Embryonic facial prominence (tissue), 1 donor: ENCODE results near the gene RWDD2A.

Experiments used
- DNase-seq: peaks from one replicate; pipeline ENCODE4 v3.0.0-alpha.2; 2016; ENCODE audit errors: extremely low spot score

RWDD2A gene

DNA sequence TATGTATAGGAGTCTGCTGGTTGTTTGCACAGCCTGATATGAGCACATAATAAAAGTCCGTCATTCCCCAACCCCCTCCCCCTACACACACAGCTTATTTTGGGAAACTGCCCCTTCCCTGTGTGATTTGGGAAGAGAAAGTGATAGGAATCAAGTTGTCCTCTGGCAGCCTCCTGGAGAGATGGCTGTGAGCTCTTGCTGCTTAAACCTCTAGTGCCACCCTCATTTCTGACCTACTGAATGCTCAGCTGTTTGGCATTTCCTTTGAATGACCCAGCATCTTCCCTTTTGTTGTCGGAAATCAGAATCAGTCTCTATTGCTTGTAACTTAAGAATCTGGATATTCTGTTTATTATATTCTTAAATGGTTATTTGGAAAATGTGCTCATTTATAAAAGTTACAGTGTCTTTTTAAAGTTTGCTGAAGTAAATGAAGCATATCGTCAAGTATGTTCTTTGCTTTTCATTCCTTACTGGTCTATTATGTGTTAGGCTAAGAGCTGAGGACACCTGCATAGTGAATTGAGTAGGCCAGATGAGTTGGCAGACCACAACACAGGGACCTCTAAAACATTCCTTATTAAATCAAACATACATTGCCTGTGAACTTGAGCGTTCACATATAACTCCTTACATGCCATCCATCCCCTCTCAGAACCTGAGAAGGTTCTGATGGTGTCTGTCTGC is 5.5 kb downstream of the RWDD2A start:
- no peak for DNase-seq

DNA sequence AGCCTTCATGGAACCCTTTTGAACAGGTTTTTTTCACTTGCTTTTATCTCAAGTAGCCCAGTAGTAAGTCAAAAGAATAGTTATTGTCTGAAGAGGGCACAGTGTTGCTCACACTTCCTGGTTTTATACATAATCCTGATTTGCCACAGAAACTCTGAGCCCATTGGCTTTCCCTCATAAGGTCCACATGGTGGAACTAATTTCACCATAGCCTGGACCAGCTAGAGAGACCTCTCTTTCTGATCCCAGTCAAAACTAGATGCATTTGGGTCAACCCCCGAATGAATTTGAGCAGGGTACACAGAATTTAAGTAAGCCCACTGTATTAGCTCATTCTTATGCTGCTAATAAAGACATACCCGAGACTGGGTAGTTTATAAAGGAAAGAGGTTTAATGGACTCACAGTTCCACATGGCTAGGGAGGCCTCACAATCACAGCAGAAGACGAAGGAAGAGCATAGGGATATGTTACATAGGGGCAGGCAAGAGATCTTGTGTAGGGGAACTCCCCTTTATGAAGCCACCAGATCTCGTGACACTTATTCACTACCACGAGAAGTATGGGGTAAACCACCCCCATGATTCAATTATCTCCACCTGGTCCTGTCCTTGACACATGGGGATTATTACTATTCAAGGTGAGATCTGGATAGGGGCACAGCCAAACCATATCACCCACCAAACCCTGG is 6.2 kb downstream of the RWDD2A start:
- no peak for DNase-seq

DNA sequence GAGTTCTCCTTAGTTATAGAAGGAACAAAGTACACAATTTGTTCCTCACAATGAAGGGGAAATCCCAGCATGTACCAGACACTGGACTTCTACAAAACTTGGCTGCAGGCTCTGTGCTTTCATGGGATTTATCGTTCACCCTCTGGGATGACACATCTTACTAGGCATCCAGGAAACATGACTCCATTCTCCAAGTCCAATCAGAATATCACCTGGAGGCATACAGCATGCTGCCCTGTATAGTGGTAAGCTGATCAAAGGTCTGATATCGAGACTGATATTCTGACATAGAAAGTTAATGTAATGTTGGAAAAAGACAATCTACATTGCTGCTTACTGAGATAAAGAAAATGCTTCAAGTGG is 6.7 kb downstream of the RWDD2A start:
- DNase-seq = no peak

DNA sequence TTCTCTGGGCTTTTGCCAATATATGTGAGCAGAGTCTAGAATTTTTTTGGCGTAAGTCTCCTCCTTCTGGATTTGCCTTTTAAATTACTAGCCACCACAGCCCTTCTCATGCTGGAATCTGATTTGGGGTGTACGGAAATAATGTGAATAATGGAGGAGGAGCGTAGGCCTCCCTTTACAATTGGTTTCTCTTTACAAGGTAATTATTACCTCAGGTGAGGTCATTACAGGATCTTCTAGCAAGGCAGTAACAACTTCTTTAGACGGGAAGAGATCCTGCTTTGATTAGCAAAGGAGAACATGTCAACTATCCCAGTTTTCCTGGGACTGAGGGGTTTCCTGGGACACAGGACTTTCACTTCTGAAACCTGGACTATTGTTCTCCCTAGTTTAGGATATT is 8.9 kb downstream of the RWDD2A start:
- DNase-seq = no peak

DNA sequence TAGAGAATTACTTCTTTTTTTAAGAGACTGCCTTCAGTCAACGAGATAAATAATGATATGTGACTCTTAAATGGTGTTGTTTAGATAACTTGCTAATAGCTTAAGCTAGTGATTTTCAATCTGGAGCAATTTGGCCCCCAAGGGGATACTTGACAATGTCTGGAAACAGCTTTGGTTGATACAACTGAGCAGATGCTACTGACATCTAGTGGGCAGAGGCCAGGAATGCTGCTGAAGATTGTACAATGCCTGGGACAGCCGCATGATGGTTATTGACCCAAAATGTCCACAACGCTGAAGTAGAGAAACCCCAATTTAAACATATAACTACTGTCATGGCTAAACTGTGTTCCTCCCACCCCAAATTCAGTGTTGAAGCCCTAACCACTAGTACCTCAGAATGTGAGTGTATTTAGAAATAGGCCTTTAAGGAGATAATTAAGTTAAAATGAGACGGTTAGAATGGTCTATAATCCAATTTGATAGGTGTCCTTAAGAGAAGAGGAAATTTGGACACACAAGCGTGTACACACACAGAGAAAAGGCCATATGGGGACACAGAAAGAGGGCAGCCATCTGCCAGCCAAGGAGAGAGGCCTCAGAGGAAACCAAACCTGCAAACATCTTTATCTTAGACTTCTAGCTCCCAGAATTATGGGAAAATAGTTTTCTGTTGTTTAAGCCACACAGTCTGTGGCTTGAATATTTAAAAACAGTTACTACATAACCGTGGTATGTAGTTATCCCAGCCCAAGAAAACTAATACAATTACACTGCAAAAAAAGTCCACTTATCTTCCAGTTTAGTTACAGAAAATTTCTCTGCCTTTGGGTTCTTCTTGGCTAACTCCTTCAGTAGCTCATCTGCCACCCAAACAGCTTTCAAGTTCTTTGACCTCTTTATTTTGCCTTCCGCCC is 22.2 kb downstream of the RWDD2A start:
- no peak for DNase-seq

DNA sequence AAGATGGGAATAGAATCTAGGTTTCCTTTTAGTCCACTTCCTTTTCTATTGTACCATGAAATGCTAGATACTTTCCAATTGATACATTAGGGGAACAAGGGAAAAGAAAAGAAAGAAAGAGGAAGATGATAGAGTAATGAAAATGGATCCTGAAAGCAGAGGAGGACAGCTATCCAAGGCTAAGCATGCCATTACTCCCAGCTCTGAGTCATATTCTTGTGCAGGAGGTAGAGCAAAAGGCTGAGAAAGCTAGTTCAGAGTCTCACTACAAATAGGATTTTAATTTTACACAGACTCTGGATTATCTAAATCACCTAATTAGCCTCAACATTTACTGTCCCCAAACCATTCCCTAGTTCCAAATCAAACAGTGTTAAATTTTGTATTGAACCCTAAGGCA is 23.6 kb downstream of the RWDD2A start:
- no peak for DNase-seq

DNA sequence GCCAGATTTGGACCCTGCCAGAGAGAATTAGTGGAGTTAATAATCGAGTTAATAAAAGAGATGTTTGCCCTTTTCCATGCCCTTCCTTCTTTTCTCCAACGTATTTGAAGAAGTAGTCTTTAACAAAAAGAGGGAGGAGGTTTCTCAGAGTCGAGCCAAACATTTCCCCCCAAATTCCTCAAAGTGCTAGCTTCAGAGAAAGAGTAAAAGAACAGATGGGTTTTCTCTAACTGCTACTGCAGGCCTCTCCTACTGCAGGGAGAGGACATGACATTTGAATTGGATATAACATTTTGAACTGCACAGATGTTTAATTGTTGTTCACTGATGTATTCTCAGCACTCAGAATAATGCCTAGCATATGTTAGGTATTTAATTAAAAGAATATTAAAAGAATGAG is 25.5 kb downstream of the RWDD2A start:
- DNase-seq = no peak

DNA sequence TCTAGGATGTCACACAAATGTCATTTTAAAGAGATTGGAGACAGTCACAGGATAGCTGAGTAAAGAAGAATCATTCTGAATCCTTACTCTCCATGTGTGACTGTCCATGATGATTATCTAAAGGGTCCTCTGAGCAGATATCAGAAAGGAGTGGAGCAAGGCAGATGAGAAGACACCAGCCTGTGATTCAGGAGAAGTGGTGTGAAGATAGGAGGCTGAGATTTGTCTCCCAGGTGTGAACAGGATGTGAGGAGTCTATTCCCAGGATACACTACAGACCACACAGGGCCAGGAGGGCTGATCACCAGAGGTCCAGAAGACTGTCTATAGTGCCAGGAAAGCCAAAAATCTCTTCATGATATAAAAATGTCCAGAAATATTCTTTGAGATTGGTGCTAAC is 27.0 kb downstream of the RWDD2A start:
- no peak for DNase-seq

DNA sequence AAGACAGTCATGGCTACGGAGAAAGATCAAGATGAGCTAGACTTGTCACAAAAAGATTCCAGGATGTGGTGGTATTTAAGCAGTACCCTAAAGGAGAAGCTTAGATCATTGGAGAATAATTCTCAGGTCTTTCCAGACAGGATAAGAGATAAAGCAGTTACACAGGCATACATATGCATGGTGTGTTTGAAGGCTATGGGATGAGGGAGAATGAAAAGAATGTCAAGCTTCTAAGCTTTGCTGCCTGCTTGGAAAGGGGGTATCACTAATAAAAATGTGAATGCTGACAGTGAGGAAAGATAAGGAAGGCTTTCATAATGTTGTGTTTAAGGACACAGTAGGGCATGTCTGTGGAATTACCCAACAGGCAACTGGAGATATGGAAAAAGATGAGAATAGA is 28.1 kb downstream of the RWDD2A start:
- DNase-seq = no peak

DNA sequence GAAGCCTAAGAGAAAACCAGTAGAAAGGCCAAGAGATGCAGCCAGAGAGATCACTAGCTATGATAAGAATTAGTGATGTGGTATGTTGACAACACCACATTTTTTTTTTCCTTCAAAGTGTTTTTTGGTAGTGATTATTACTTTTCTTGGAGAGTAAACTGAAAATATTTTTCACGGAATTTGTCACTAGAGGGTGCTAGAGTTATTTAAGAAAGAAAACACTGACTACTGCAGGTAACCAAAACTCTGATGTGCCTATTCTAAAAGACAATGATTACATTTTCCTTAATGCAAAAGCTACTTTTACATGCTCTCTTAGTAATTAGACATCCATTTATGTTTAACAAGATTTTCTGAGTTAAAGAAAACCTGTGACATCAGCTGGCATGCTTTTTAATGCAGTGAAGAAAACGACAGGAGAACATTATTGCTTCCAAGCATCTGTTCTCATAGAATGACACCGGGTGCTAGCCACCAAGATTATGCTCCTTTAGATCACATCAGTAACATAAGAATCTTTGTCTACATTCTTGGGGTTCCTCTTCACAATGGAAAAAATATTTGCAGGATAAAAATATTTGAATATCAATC is 28.8 kb downstream of the RWDD2A start:
- DNase-seq = peak; percentile 43

DNA sequence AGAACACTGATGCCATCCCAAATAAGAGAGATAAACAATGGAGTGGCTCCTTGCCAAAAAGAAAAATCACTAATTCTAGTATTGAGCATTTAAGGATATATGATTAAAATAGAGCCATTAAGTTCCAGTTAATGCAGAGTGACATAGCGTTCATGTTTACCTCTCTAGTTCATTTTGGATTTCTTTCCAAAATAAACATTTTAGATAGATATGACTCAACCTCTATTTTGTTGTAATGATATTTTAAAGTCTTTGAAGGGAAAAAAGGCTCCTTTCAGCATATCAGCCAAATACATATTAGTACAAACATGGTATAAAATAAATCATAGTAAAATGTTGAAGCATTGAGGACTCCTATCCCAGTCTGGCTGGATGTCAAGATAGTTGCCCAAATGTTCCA is 33.4 kb downstream of the RWDD2A start:
- DNase-seq = no peak

DNA sequence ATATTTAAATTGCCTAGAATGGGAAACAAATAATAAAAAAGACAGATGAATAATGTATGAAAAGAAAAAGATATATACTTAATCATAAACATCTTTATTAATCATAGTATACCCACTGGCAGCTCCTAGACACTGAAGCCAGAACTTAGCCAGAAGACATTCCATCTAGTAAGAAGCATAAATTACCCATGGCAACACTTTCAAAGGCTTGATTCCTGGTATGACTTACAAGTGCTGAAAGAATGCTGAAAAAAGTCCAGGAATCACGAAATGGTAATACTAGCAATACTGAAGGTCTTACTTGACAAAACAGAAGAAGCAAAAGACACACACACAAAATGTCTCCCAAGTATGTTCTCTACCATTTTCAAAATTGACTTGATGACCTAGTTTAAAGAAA is 38.0 kb downstream of the RWDD2A start:
- DNase-seq = no peak

DNA sequence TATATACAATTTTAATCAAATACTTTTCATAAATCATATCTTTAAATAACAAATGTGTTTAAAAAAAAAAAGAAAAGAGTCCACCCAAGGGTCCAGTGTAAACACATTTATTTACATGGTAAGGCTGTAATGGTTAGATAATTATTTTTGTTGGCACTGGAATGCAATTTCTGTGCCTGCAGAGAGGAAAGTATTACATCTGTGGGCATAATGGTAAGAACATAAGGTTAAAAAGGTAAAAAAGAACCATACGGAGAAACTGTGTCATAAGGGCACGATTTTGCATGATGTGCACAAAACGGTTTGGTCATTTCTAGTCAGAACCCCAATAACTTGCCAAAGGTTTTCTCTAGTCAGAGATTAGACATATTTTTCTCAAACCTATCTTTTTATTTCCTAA is 54.3 kb downstream of the RWDD2A start:
- no peak for DNase-seq
